ENCODE measurements around the gene KDELR1. TPM values are rescaled to one million over a fixed set of nuclear protein-coding genes. Genes with fewer than 3 reads are reported as not detected.

KDELR1 gene
- total and polyA plus RNA-seq, 2 of the 13 experiments (the other 11 are each of a cell fraction or from before 2014, with no cell fraction given) = 134 to 185 TPM

DNA sequence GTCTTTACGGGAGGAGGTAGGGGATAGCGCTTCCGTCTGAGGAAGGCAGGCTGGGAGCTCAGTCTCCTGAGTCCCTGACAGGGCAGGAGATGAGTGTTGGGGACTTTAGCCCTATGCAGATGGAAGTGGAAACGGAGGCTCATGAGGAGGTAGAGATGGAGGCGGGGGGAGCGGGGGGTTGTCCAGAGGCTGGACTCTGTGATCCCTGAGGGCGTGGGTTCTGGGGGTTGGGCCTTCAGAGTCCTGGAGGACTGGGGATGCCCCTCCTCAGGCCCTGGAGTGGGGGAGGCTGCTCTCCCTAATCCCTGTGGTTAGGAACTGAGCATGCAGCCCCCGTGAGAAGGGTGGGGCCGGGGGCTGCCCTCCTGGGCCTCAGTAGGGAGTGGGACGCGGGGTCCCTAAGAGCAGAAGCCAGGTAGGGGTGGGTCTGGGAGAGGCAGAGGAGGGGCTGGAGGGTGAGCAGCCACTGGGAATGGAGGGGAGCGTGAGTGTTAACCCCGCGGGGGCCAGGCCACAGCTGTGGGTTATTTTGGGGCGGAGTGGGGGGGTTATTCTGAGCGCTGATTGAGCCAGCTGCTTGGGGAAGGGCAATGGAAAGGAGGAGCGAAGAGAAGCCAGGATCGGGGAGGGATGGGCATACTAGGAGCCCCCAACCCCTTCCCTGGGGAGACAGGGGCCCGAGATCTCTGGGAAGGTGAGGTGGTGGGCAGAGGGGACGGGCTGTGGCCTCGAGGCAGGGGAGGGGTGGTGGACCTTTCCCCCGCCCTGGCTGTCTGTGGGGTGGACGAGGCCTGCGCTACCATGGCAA is 4.9 kb upstream of the KDELR1 start (continued):
- TF ChIP-seq ZNF354B (CRISPR knock-in tag; IDR thresholded peaks at IDR 0.05) = no peak
- no peak for TF ChIP-seq GPN1 (CRISPR knock-in tag; IDR thresholded peaks at IDR 0.05; ENCODE audit: borderline replicate concordance)
- TF ChIP-seq ZSCAN25 (CRISPR knock-in tag; IDR thresholded peaks at IDR 0.05) = peak; percentile 56; the same call in 1 of the 2 replicates

DNA sequence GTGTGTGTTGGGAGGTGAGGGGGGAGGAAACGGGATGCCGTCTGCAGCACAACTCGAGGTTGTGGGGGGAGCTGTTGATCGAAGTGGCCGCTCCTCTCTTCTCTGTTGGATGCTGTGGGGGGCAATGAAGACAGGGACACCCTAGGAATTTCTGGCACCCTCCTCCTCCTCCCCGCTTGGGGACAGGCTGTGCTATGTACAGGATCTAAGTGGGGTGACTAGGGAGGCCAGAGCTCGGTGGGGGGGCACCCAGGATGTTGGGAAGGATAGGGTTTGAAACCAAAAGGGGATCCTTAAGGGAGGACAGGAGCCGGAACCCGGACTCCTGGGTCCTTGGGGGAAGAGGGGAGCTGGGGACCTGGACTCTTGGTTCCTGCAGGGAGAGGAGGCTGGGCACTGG is 4.1 kb upstream of the KDELR1 start:
- no peak for FAIRE-seq
- intact Hi-C loops (cut with micrococcal nuclease; ENCODE audit: unreplicated experiment) (no loop called here), in situ Hi-C loops (cut with HindIII; ENCODE audit: extremely low pct_ligation_motif_present, low pct_unique_long_range_greater_than_20kb) (no loop called here)
- no peak overlapping the region for H2AFZ ChIP-seq (ENCODE audit: low read length)
- no peak for TF ChIP-seq ZFX (CRISPR knock-in tag; IDR thresholded peaks at IDR 0.05; ENCODE audit: low read depth)
- no peak for TF ChIP-seq SMARCE1 (IDR thresholded peaks at IDR 0.05; ENCODE audit: borderline replicate concordance)
- TF ChIP-seq, protein P1, sequence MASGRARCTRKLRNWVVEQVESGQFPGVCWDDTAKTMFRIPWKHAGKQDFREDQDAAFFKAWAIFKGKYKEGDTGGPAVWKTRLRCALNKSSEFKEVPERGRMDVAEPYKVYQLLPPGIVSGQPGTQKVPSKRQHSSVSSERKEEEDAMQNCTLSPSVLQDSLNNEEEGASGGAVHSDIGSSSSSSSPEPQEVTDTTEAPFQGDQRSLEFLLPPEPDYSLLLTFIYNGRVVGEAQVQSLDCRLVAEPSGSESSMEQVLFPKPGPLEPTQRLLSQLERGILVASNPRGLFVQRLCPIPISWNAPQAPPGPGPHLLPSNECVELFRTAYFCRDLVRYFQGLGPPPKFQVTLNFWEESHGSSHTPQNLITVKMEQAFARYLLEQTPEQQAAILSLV (CRISPR knock-in tag; IDR thresholded peaks at IDR 0.05; ENCODE audit: borderline replicate concordance) = no peak
- TF ChIP-seq MYC (CRISPR knock-in tag; IDR thresholded peaks at IDR 0.05; ENCODE audit: borderline replicate concordance) = no peak
- no peak for TF ChIP-seq SYNCRIP (IDR thresholded peaks at IDR 0.05; ENCODE audit: insufficient read depth, low read depth, low read length)
- ChIA-PET POLR2A (interaction anchor here (0.8 kb wide), 1 partner anchor 32 kb away, joined by 3 read pairs; no protein-coding TSS in a partner anchor), CTCF (ENCODE audit: low intra/inter-chr PET ratio, low total read pairs) (no interaction called here)
- no peak overlapping the region for H3K9ac ChIP-seq (ENCODE audit: insufficient read depth, low read depth, low read length)
- peaks cover 11 to 52% of the 10 kb centered on the region in 2 experiments for H3K27me3 ChIP-seq (ENCODE audit: control insufficient read depth in 1 of 2, insufficient read depth in 2 of 2, low read length in 2 of 2)
- no peak for DNase-seq (ENCODE audit: low spot score)
- peak overlapping the region; percentile 44; the same call in 1 of the 2 replicates for H3K4me2 ChIP-seq (ENCODE audit: low read depth, low read length)
- H4K20me1 ChIP-seq (ENCODE audit: insufficient read depth, low read length) = no peaks in the 10 kb centered on the region
- no TSS peak for BruUV-seq (replicated peaks)
- no peaks in the 10 kb centered on the region for H3K36me3 ChIP-seq (replicated peaks in 1 of 2; ENCODE audit: control insufficient read depth in 1 of 2, insufficient read depth in 2 of 2, low read length in 2 of 2)
- H3K27ac ChIP-seq (ENCODE audit: extremely low read length, insufficient read depth, low read length) = no peak overlapping the region
- peaks cover 8% of the 10 kb centered on the region for H3K79me2 ChIP-seq (ENCODE audit: insufficient read depth, low read length)
- H3K4me1 ChIP-seq (ENCODE audit: insufficient read depth, low read length) = peaks cover 83% of the 10 kb centered on the region
- no peaks in the 10 kb centered on the region for H3K9me3 ChIP-seq (ENCODE audit: low read length)
- H3K4me3 ChIP-seq (replicated peaks in 1 of 3; ENCODE audit: insufficient read depth in 1 of 3, low read depth in 2 of 3, low read length in 3 of 3) = peak overlapping the region in 1 of 3 experiments; percentile 13; a peak in 1 of 6 replicates
- 33% methylated on average over 9 of the region's 9 CpGs for WGBS (ENCODE audit: low lambda C conversion rate)
- ATAC-seq = no peak

All from HepG2 (cell line).